GM20000 (cell line): ENCODE measurements around the gene FILIP1.

ENCODE experiments used
- DNase-seq: peaks from one replicate; pipeline ENCODE4 v3.0.0; 2012; ENCODE audit warnings: low spot score
- TF ChIP-seq, protein P1 (sequence below): IDR thresholded peaks from 2 replicates; pipeline ENCODE4 v1.5.1; 2012; ENCODE audit warnings: mild to moderate bottlenecking, control low read depth; ENCODE audit errors: extremely low read depth, missing control alignments

Gene FILIP1

GRCh38 chr6:75378101-75378500 lies 115.5 kb downstream of the FILIP1 start:
- no peak for DNase-seq
- TF ChIP-seq, protein P1, sequence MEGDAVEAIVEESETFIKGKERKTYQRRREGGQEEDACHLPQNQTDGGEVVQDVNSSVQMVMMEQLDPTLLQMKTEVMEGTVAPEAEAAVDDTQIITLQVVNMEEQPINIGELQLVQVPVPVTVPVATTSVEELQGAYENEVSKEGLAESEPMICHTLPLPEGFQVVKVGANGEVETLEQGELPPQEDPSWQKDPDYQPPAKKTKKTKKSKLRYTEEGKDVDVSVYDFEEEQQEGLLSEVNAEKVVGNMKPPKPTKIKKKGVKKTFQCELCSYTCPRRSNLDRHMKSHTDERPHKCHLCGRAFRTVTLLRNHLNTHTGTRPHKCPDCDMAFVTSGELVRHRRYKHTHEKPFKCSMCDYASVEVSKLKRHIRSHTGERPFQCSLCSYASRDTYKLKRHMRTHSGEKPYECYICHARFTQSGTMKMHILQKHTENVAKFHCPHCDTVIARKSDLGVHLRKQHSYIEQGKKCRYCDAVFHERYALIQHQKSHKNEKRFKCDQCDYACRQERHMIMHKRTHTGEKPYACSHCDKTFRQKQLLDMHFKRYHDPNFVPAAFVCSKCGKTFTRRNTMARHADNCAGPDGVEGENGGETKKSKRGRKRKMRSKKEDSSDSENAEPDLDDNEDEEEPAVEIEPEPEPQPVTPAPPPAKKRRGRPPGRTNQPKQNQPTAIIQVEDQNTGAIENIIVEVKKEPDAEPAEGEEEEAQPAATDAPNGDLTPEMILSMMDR, result no peak

DNA sequence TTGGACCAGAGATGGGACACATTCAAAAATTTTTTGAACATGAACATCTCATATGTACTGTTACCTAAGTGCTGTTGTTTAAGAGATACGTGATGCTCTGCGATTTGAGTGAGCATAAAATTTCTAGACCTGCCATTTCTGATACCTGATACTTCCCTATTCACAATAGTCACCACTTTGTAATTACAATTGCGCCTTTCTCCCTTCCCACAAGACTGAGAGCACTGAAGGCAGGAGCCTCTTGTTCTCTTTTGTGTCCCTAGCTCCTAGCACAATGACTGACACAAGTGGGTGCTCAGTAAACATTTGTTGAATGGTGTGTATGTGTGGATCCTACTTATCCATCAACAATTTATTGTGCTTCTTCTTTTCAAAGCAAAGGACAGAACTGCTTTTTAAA lies 116.2 kb downstream of the FILIP1 start:
- DNase-seq, result no peak
- TF ChIP-seq, protein P1, result no peak

GRCh38 chr6:75376347-75377024 lies 117.1 kb downstream of the FILIP1 start:
- DNase-seq, result no peak
- TF ChIP-seq, protein P1, result no peak

- DNase-seq, result no peak
- TF ChIP-seq, protein P1, result no peak
These were observed 118.6 kb downstream of the FILIP1 start for GRCh38 chr6:75374961-75375400.

GRCh38 chr6:75372884-75373283 lies 120.7 kb downstream of the FILIP1 start:
- TF ChIP-seq, protein P1, result no peak
- no peak for DNase-seq

- no peak for DNase-seq
- TF ChIP-seq, protein P1, result no peak
These were observed 123.6 kb downstream of the FILIP1 start for GRCh38 chr6:75370011-75370410.

DNA sequence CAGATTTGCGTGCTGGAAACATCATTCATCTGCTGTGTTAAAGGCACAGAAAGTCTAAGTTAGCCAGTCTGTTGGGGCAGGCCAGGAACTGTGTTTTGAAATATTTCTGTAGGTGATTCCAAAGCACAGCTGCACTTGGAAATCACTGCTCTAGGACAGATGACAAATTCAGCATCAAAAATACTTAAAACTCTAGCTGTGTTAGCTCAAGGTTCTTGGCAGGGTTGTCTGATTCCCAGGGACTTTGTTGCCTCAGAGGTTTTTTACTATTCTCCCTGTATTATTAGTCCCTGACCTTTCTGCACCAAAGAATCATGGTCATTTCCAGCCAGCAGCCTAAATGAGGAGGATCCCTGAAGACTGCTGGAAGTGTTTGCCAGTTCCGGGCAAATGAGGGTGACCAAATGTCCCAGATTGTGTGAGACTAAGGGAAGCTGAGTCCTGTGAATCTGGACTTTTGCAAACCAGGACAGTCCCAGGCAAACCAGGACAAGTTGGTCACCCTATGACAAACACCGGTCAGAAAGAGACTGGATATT lies 124.7 kb downstream of the FILIP1 start:
- DNase-seq, result no peak

More for the DNA sequence above, 124.7 kb downstream of the FILIP1 start:
- TF ChIP-seq, protein P1, result no peak
